K562 (cell line): ENCODE measurements around the gene DNAJC6. TPM values are rescaled to one million over a fixed set of nuclear protein-coding genes. Genes with fewer than 3 reads are reported as not detected.

ENCODE experiments used
- CREB5 ChIP-seq: fragments of 250-450 bp; sonication (Bioruptor Pico); IDR thresholded peaks from 2 replicates; pipeline ENCODE4 v1.5.0; 2020; ENCODE audit warnings: mild to moderate bottlenecking
- DPF2 ChIP-seq: fragments of 450-650 bp; IDR thresholded peaks from 2 replicates; pipeline ENCODE4 v1.6.1; 2016
- ETV6 ChIP-seq, 3 experiments: fragments of 150-350 bp in 1 of 3; sonication (generic) in 1 of 3; formaldehyde crosslinking in 1 of 3; IDR thresholded peaks; 2 replicates each; pipeline versions ENCODE4 v1.6.1 to v1.8.0; 2014 to 2022; ENCODE audit warnings: borderline replicate concordance in 2 of 3, low read depth in 2 of 3, antibody characterized with exemption in 1 of 3, low read length in 1 of 3, mild to moderate bottlenecking in 1 of 3, missing genetic modification reagents in 1 of 3
- EWSR1 ChIP-seq: fragments of 450-650 bp; IDR thresholded peaks from 2 replicates; pipeline ENCODE4 v1.6.1; 2018; ENCODE audit warnings: borderline replicate concordance, mild to moderate bottlenecking, low read depth, moderate library complexity; ENCODE audit not compliant: partially characterized antibody
- EZH2 ChIP-seq: IDR thresholded peaks from 2 replicates; pipeline ENCODE4 v1.6.1; 2012; ENCODE audit warnings: low read depth, mild to moderate bottlenecking, inconsistent platforms, low read length, borderline replicate concordance
- GABPB1 ChIP-seq: sonication (generic); formaldehyde crosslinking; IDR thresholded peaks from 2 replicates; pipeline ENCODE4 v1.8.0; 2022; ENCODE audit warnings: mild to moderate bottlenecking, missing genetic modification reagents
- JUND ChIP-seq, 2 experiments: IDR thresholded peaks; 2 replicates in 1 of 2; 3 replicates in 1 of 2; pipeline ENCODE4 v1.6.1; 2011; ENCODE audit warnings: borderline replicate concordance in 2 of 2, low read depth in 2 of 2, low read length in 2 of 2, improper control_type of control experiment in 1 of 2, missing biosample characterization in 1 of 2, missing genetic modification characterization in 1 of 2, missing genetic modification reagents in 1 of 2
- MEIS2 ChIP-seq: fragments of 450-650 bp; IDR thresholded peaks from 2 replicates; pipeline ENCODE4 v1.6.1; 2014; ENCODE audit warnings: mild to moderate bottlenecking; ENCODE audit not compliant: partially characterized antibody
- MTA1 ChIP-seq: fragments of 450-650 bp; IDR thresholded peaks from 2 replicates; pipeline ENCODE4 v1.6.1; 2017; ENCODE audit warnings: borderline replicate concordance
- NCOA1 ChIP-seq: fragments of 450-650 bp; IDR thresholded peaks from 2 replicates; pipeline ENCODE4 v1.6.1; 2016; ENCODE audit warnings: low read depth
- NFE2L1 ChIP-seq: fragments of 450-650 bp; IDR thresholded peaks from 2 replicates; pipeline ENCODE4 v1.6.1; 2016; ENCODE audit warnings: missing genetic modification characterization, low read depth, mild to moderate bottlenecking, missing compliant biosample characterization, moderate library complexity, borderline replicate concordance
- POLR2AphosphoS5 ChIP-seq: IDR thresholded peaks from 2 replicates; pipeline ENCODE4 v1.6.1; 2011; ENCODE audit warnings: mild to moderate bottlenecking, low read depth, low read length, moderate library complexity; ENCODE audit not compliant: control insufficient read depth, insufficient read depth
- SETDB1 ChIP-seq: IDR thresholded peaks from one replicate; pipeline ENCODE4 v1.6.1; 2012; ENCODE audit warnings: low read length, control low read depth, inconsistent platforms
- SNRNP70 ChIP-seq: fragments of 200-400 bp; formaldehyde crosslinking; optimal IDR thresholded peaks from 2 replicates; pipeline ENCODE3; 2017; ENCODE audit warnings: low read depth, low read length
- SRSF9 ChIP-seq: fragments of 200-400 bp; formaldehyde crosslinking; IDR thresholded peaks from 2 replicates; pipeline ENCODE4 v1.6.1; 2017; ENCODE audit warnings: low read depth, low read length, borderline replicate concordance
- TEAD4 ChIP-seq, 2 experiments: sonication (generic) in 1 of 2; formaldehyde crosslinking in 1 of 2; IDR thresholded peaks; 2 replicates each; pipeline versions ENCODE4 v1.6.1 to v1.8.0; 2012 to 2022; ENCODE audit warnings: borderline replicate concordance in 1 of 2, inconsistent platforms in 1 of 2, low read length in 1 of 2, mild to moderate bottlenecking in 1 of 2, missing genetic modification reagents in 1 of 2
- U2AF1 ChIP-seq: fragments of 200-400 bp; formaldehyde crosslinking; optimal IDR thresholded peaks from 2 replicates; pipeline ENCODE3; 2017; ENCODE audit warnings: mild to moderate bottlenecking, low read depth, low read length, moderate library complexity
- VEZF1 ChIP-seq: fragments of 200-800 bp; sonication (Bioruptor generic); IDR thresholded peaks from 2 replicates; pipeline ENCODE4 v1.6.1; 2017; ENCODE audit warnings: missing genetic modification characterization, missing compliant biosample characterization
- ZBTB12 ChIP-seq: fragments of 250-450 bp; sonication (Bioruptor Pico); IDR thresholded peaks from 2 replicates; pipeline ENCODE4 v1.4.0; 2020
- ZBTB17 ChIP-seq: fragments of 450-650 bp; formaldehyde crosslinking; IDR thresholded peaks from 2 replicates; pipeline ENCODE4 v1.4.0; 2020; ENCODE audit warnings: mild to moderate bottlenecking
- ZFP1 ChIP-seq: fragments of 450-650 bp; formaldehyde crosslinking; IDR thresholded peaks from 2 replicates; pipeline ENCODE4 v1.4.0; 2020; ENCODE audit warnings: mild to moderate bottlenecking, mixed read lengths
- ZNF584 ChIP-seq: fragments of 200-800 bp; sonication (Bioruptor generic); IDR thresholded peaks from 2 replicates; pipeline ENCODE4 v1.6.1; 2016; ENCODE audit warnings: low read depth, mild to moderate bottlenecking, missing genetic modification characterization, missing compliant biosample characterization
- ZNF830 ChIP-seq: fragments of 250-450 bp; sonication (Bioruptor Pico); IDR thresholded peaks from 2 replicates; pipeline ENCODE4 v1.5.0; 2021; ENCODE audit warnings: mild to moderate bottlenecking
- polyA plus RNA-seq, 8 experiments: library from polyadenylated mRNA; depleted of rRNA in 4 of 8; stranded (reverse) in 5 of 8; unstranded in 3 of 8; fragments of >200 nt; fragmentation: Nextera tagmentation in 2 of 8; fragmentation: Illumina TruSeq in 1 of 8; extraction: Ambion mirVana in 2 of 8; extraction: Trizol in 1 of 8; gene quantifications; 2 replicates each; pipeline versions ENCODE4 v1.2.1 to v1.2.3, GENCODE V29; 2011 to 2014; ENCODE audit warnings: inconsistent platforms in 1 of 8, missing spikeins in 1 of 8
- total RNA-seq, 7 experiments: library from RNA; depleted of rRNA in 6 of 7; stranded (reverse); fragments of >200 nt in 6 of 7; fragmentation: Illumina TruSeq in 2 of 7; extraction: Trizol in 2 of 7; gene quantifications; 2 replicates each; pipeline versions ENCODE4 v1.2.1 to v1.2.3, GENCODE V29; 2011 to 2021; ENCODE audit warnings: low replicate concordance in 1 of 7

Gene DNAJC6
- total and polyA plus RNA-seq, 9 of the 15 experiments (the other 6 are each of a cell fraction or from before 2014, with no cell fraction given) = 6.7 to 78.7 (median 28.0) TPM

GRCh38 chr1:65277605-65278347, 31.6 kb upstream of the DNAJC6 start (continued):
- TF ChIP-seq ZNF830 (CRISPR knock-in tag) = no peak
- no peak for TF ChIP-seq ZNF584
- peak; percentile 91 for TF ChIP-seq DPF2
- TF ChIP-seq ETV6 (IDR thresholded peaks at IDR 0.05; ENCODE audit: borderline replicate concordance in 1 of 2, low read depth in 2 of 2, low read length in 1 of 2) = 0 out of 4 replicates have a peak, but pooled peaks of 1 of the 2 experiments have one; percentile 5
- no peak for TF ChIP-seq ETV6 (CRISPR knock-in tag; IDR thresholded peaks at IDR 0.05; ENCODE audit: borderline replicate concordance)
- TF ChIP-seq EZH2 = no peak
- no peak for TF ChIP-seq EWSR1
- TF ChIP-seq VEZF1 = 0 out of 2 replicates have a peak, but pooled peaks have one; percentile 21
- TF ChIP-seq SNRNP70 = no peak
- TF ChIP-seq CREB5 = no peak
- peak; percentile 35; the same call in 1 of the 2 replicates for TF ChIP-seq NCOA1
- TF ChIP-seq JUND (IDR thresholded peaks at IDR 0.05; ENCODE audit: borderline replicate concordance, low read depth, low read length) = peak; percentile 37; the same call in 1 of the 2 replicates
- no peak; the same call in 2 of the 3 replicates for TF ChIP-seq JUND (tag; IDR thresholded peaks at IDR 0.05; ENCODE audit: borderline replicate concordance, low read depth, low read length)
- TF ChIP-seq NFE2L1 (tag) = no peak
- no peak for TF ChIP-seq U2AF1
- TF ChIP-seq GABPB1 (CRISPR knock-in tag) = no peak
- TF ChIP-seq SETDB1 = no peak
- TF ChIP-seq MEIS2 = peak; percentile 42
- TF ChIP-seq TEAD4 (IDR thresholded peaks at IDR 0.05; ENCODE audit: low read length) = peak; percentile 89
- TF ChIP-seq TEAD4 (CRISPR knock-in tag; IDR thresholded peaks at IDR 0.05; ENCODE audit: borderline replicate concordance) = no peak
- no peak for TF ChIP-seq ZBTB12 (CRISPR knock-in tag)
- peak; percentile 84 for TF ChIP-seq POLR2AphosphoS5
- TF ChIP-seq ZFP1 = no peak
- TF ChIP-seq MTA1 = peak; percentile 52; the same call in 1 of the 2 replicates
- no peak for TF ChIP-seq SRSF9
- TF ChIP-seq ZBTB17 (CRISPR knock-in tag) = peak; percentile 18; the same call in 1 of the 2 replicates
